Mesenchymal stem cell (in vitro differentiated cells and primary cell): ENCODE measurements around the gene PRCD.

Experiments
- DNase-seq: peaks from one replicate; pipeline ENCODE4 v3.0.0-alpha.2; 2013
- H2AFZ ChIP-seq: one replicate; pipeline ENCODE4 v1.6.1; 2013; ENCODE audit warnings: low read depth, mild to moderate bottlenecking, control low read depth, inconsistent platforms, low read length, moderate library complexity
- H2AK5ac ChIP-seq: 2 replicates; pipeline ENCODE4 v1.6.1; 2013; ENCODE audit warnings: low read length, moderate library complexity, mild to moderate bottlenecking, inconsistent platforms; ENCODE audit not compliant: severe bottlenecking
- H2BK120ac ChIP-seq: one replicate; pipeline ENCODE4 v1.6.1; 2013; ENCODE audit warnings: low read depth, mild to moderate bottlenecking, inconsistent platforms, low read length, moderate library complexity
- H2BK12ac ChIP-seq, 2 experiments: one replicate each; pipeline ENCODE4 v1.6.1; 2013; ENCODE audit warnings: inconsistent platforms in 2 of 2, low read length in 2 of 2, mild to moderate bottlenecking in 2 of 2, moderate library complexity in 2 of 2, control low read depth in 1 of 2
- H2BK15ac ChIP-seq: one replicate; pipeline ENCODE4 v1.6.1; 2013; ENCODE audit warnings: mild to moderate bottlenecking, low read depth, inconsistent platforms; ENCODE audit not compliant: poor library complexity, severe bottlenecking
- H2BK5ac ChIP-seq: 2 replicates; pipeline ENCODE4 v1.6.1; 2013; ENCODE audit warnings: low read depth, mild to moderate bottlenecking, low read length, control low read depth, inconsistent platforms; ENCODE audit not compliant: poor library complexity, severe bottlenecking
- H3K14ac ChIP-seq, 2 experiments: one replicate each; pipeline ENCODE4 v1.6.1; 2013; ENCODE audit warnings: inconsistent platforms in 2 of 2, low read length in 2 of 2, control low read depth in 1 of 2, mild to moderate bottlenecking in 1 of 2, moderate library complexity in 1 of 2
- H3K18ac ChIP-seq, 2 experiments: one replicate each; pipeline ENCODE4 v1.6.1; 2013; ENCODE audit warnings: inconsistent platforms in 2 of 2, low read length in 2 of 2, control low read depth in 1 of 2, low read depth in 1 of 2, mild to moderate bottlenecking in 1 of 2
- H3K23ac ChIP-seq, 2 experiments: one replicate each; pipeline ENCODE4 v1.6.1; 2013; ENCODE audit warnings: inconsistent platforms in 2 of 2, low read length in 2 of 2, mild to moderate bottlenecking in 2 of 2, moderate library complexity in 2 of 2, control low read depth in 1 of 2
- H3K27ac ChIP-seq: 2 replicates; pipeline ENCODE4 v1.5.1; 2013; ENCODE audit warnings: mild to moderate bottlenecking, moderate library complexity, low read length, control low read depth, inconsistent platforms; ENCODE audit not compliant: poor library complexity, severe bottlenecking
- H3K27me3 ChIP-seq, 2 experiments: 2 replicates each; pipeline versions ENCODE4 v1.6.1 to v1.7.0; 2013; ENCODE audit warnings: low read length in 2 of 2, mild to moderate bottlenecking in 2 of 2, moderate library complexity in 2 of 2, control low read depth in 1 of 2, inconsistent platforms in 1 of 2; ENCODE audit not compliant: control insufficient read depth in 1 of 2, insufficient read depth in 1 of 2
- H3K36me3 ChIP-seq, 2 experiments: 2 replicates each; pipeline versions ENCODE4 v1.6.1 to v1.7.0; 2013; ENCODE audit warnings: low read length in 2 of 2, control low read depth in 1 of 2, inconsistent platforms in 1 of 2, low read depth in 1 of 2, mild to moderate bottlenecking in 1 of 2; ENCODE audit not compliant: insufficient read depth in 2 of 2, control insufficient read depth in 1 of 2
- H3K4ac ChIP-seq, 2 experiments: one replicate each; pipeline ENCODE4 v1.6.1; 2013; ENCODE audit warnings: inconsistent platforms in 2 of 2, low read length in 2 of 2, mild to moderate bottlenecking in 2 of 2, moderate library complexity in 2 of 2, control low read depth in 1 of 2, low read depth in 1 of 2
- H3K4me1 ChIP-seq: 2 replicates; pipeline ENCODE4 v1.6.1; 2013; ENCODE audit warnings: low read depth, low read length, control low read depth; ENCODE audit not compliant: control insufficient read depth, insufficient read depth
- H3K4me2 ChIP-seq: 2 replicates; pipeline ENCODE4 v1.6.1; 2013; ENCODE audit warnings: low read length, mild to moderate bottlenecking, inconsistent platforms; ENCODE audit not compliant: poor library complexity, severe bottlenecking
- H3K4me3 ChIP-seq, 2 experiments: 2 replicates each; pipeline versions ENCODE4 v1.5.1 to v1.7.0; 2013; ENCODE audit warnings: low read length in 2 of 2, mild to moderate bottlenecking in 2 of 2, control low read depth in 1 of 2, low read depth in 1 of 2; ENCODE audit not compliant: insufficient read depth in 1 of 2
- H3K79me1 ChIP-seq: replicated peaks from 2 replicates; pipeline ENCODE4 v1.6.1; 2013; ENCODE audit warnings: mild to moderate bottlenecking, control low read depth, low read length, inconsistent platforms; ENCODE audit not compliant: poor library complexity, severe bottlenecking
- H3K9ac ChIP-seq: 2 replicates; pipeline ENCODE4 v1.7.0; 2013; ENCODE audit warnings: mild to moderate bottlenecking, low read length, moderate library complexity
- H3K9me3 ChIP-seq: 2 replicates; pipeline ENCODE4 v1.7.0; 2013; ENCODE audit warnings: mild to moderate bottlenecking, low read length; ENCODE audit not compliant: control insufficient read depth
- H4K8ac ChIP-seq: one replicate; pipeline ENCODE4 v1.6.1; 2013; ENCODE audit warnings: inconsistent platforms, mild to moderate bottlenecking, low read length, moderate library complexity
- H4K91ac ChIP-seq: one replicate; pipeline ENCODE4 v1.6.1; 2013; ENCODE audit warnings: mild to moderate bottlenecking, low read length, inconsistent platforms
- whole genome bisulfite sequencing: methylation state at CpG from one replicate; pipeline ENCODE4 v1.1.7; 2013; ENCODE audit warnings: mixed read lengths; 5-methylcytosine and 5-hydroxymethylcytosine counted together

PRCD gene

GRCh38 chr17:76569607-76570279 lies 29.9 kb downstream of the PRCD start:
- no peak overlapping the region for H3K4ac ChIP-seq
- H3K18ac ChIP-seq, result no peak overlapping the region
- H3K36me3 ChIP-seq, result peaks cover 20 to 27% of the 10 kb centered on the region in 2 experiments
- H2AFZ ChIP-seq, result no peak overlapping the region
- H4K91ac ChIP-seq, result no peak overlapping the region
- no peak overlapping the region for H3K4me2 ChIP-seq
- no peaks in the 10 kb centered on the region for H3K27me3 ChIP-seq
- H2BK12ac ChIP-seq, result no peak overlapping the region
- no peak overlapping the region for H2BK120ac ChIP-seq
- H4K8ac ChIP-seq, result no peak overlapping the region
- no peak overlapping the region for H3K14ac ChIP-seq
- WGBS, result 84% methylated on average over 17 of the region's 18 CpGs
- H2AK5ac ChIP-seq, result no peak overlapping the region
- H3K4me1 ChIP-seq, result peaks cover 8% of the 10 kb centered on the region
- H3K9ac ChIP-seq, result no peak overlapping the region
- no peaks in the 10 kb centered on the region for H3K9me3 ChIP-seq
- no peak overlapping the region for H3K4me3 ChIP-seq
- H2BK15ac ChIP-seq, result no peak overlapping the region
- no peak overlapping the region for H3K27ac ChIP-seq
- peaks cover 5% of the 10 kb centered on the region for H3K79me1 ChIP-seq
- H2BK5ac ChIP-seq, result no peak overlapping the region
- H3K23ac ChIP-seq, result no peak overlapping the region
- no peak for DNase-seq

GRCh38 chr17:76570457-76570856 lies 30.6 kb downstream of the PRCD start:
- Histone ChIP-seq H2AFZ (no peak overlapping the region), H2BK15ac (no peak overlapping the region), H3K14ac (no peak overlapping the region), H2BK120ac (no peak overlapping the region), H3K27ac (no peak overlapping the region), H4K8ac (no peak overlapping the region), H3K9me3 (no peaks in the 10 kb centered on the region), H3K79me1 (peaks cover 5% of the 10 kb centered on the region), H4K91ac (no peak overlapping the region), H3K27me3 (no peaks in the 10 kb centered on the region), H3K36me3 (peaks cover 19 to 20% of the 10 kb centered on the region in 2 experiments), H3K4me1 (peaks cover 8% of the 10 kb centered on the region), H2BK12ac (no peak overlapping the region), H2AK5ac (no peak overlapping the region), H3K4me3 (no peak overlapping the region), H3K23ac (no peak overlapping the region), H2BK5ac (no peak overlapping the region), H3K18ac (no peak overlapping the region), H3K4ac (no peak overlapping the region), H3K4me2 (no peak overlapping the region), H3K9ac (no peak overlapping the region)
- no peak for DNase-seq
- WGBS, result 93% methylated on average over 7 of the region's 7 CpGs

GRCh38 chr17:76570877-76571471 lies 31.1 kb downstream of the PRCD start:
- no peak overlapping the region for H2BK120ac ChIP-seq
- no peak overlapping the region for H3K14ac ChIP-seq
- no peak overlapping the region for H2BK15ac ChIP-seq
- no peak overlapping the region for H3K9ac ChIP-seq
- no peak for DNase-seq
- H3K9me3 ChIP-seq, result no peaks in the 10 kb centered on the region
- no peak overlapping the region for H2BK5ac ChIP-seq
- no peak overlapping the region for H3K4me3 ChIP-seq
- no peaks in the 10 kb centered on the region for H3K27me3 ChIP-seq
- no peak overlapping the region for H2AK5ac ChIP-seq
- 93% methylated on average over 13 of the region's 13 CpGs for WGBS
- H3K23ac ChIP-seq, result no peak overlapping the region
- no peak overlapping the region for H2AFZ ChIP-seq
- no peak overlapping the region for H3K4me2 ChIP-seq
- peaks cover 8% of the 10 kb centered on the region for H3K4me1 ChIP-seq
- peaks cover 4% of the 10 kb centered on the region for H3K79me1 ChIP-seq
- H4K8ac ChIP-seq, result no peak overlapping the region
- peaks cover 15% of the 10 kb centered on the region in 2 experiments for H3K36me3 ChIP-seq
- H3K4ac ChIP-seq, result no peak overlapping the region
- H3K18ac ChIP-seq, result no peak overlapping the region
- no peak overlapping the region for H2BK12ac ChIP-seq
- H3K27ac ChIP-seq, result no peak overlapping the region
- H4K91ac ChIP-seq, result no peak overlapping the region

GRCh38 chr17:76572201-76572910 lies 32.5 kb downstream of the PRCD start:
- Histone ChIP-seq H4K8ac (no peak overlapping the region), H3K27me3 (no peaks in the 10 kb centered on the region), H3K9me3 (no peaks in the 10 kb centered on the region), H2AFZ (no peak overlapping the region), H3K4me2 (no peak overlapping the region), H3K4me1 (peaks cover 8% of the 10 kb centered on the region), H3K4me3 (no peak overlapping the region), H3K79me1 (no peaks in the 10 kb centered on the region), H2BK5ac (no peak overlapping the region), H3K27ac (no peak overlapping the region), H3K36me3 (peaks cover under 1 to 3% of the 10 kb centered on the region in 2 experiments), H2BK15ac (no peak overlapping the region), H3K9ac (no peak overlapping the region), H2BK12ac (no peak overlapping the region), H3K23ac (no peak overlapping the region), H3K14ac (no peak overlapping the region), H3K4ac (no peak overlapping the region), H4K91ac (no peak overlapping the region), H2AK5ac (no peak overlapping the region), H2BK120ac (no peak overlapping the region), H3K18ac (no peak overlapping the region)
- WGBS, result 94% methylated on average over 17 of the region's 17 CpGs
- DNase-seq, result no peak
